ENCODE results near the gene CCDC171.
"Not testable (repeated sequence)": the region's sequence is repeated elsewhere in the genome, so short reads cannot be mapped to it uniquely, and the experiment has no call there.

The CCDC171 gene

GRCh38 chr9:15570769-15571168 is 17.9 kb downstream of the CCDC171 start:
- peak; percentile 88 for DNase-seq

GRCh38 chr9:15572200-15572770 is 19.4 kb downstream of the CCDC171 start:
- peak; percentile 88 for DNase-seq

GRCh38 chr9:15576350-15577050 is 23.7 kb downstream of the CCDC171 start:
- peak; percentile 14 for DNase-seq

- no peak for DNase-seq
These were observed 25.9 kb downstream of the CCDC171 start for GRCh38 chr9:15578714-15579113.

GRCh38 chr9:15584379-15584778 is 31.5 kb downstream of the CCDC171 start:
- no peak for DNase-seq

GRCh38 chr9:15592317-15592716 is 39.5 kb downstream of the CCDC171 start:
- no peak for DNase-seq

GRCh38 chr9:15592940-15593339 is 40.1 kb downstream of the CCDC171 start:
- DNase-seq: peak; percentile 87

GRCh38 chr9:15600666-15601330 is 48.0 kb downstream of the CCDC171 start:
- not testable (repeated sequence) for DNase-seq

GRCh38 chr9:15606643-15607472 is 54.0 kb downstream of the CCDC171 start:
- peak; percentile 69 for DNase-seq

- DNase-seq: no peak
These were observed 60.1 kb downstream of the CCDC171 start for GRCh38 chr9:15612962-15613361.

GRCh38 chr9:15617782-15618181 is 64.9 kb downstream of the CCDC171 start:
- no peak for DNase-seq

- no peak for DNase-seq
These were observed 65.9 kb downstream of the CCDC171 start for GRCh38 chr9:15618540-15619331.

GRCh38 chr9:15622318-15622971 is 69.6 kb downstream of the CCDC171 start:
- DNase-seq: no peak

- no peak for DNase-seq
These were observed 82.9 kb downstream of the CCDC171 start for GRCh38 chr9:15635752-15636151.

GRCh38 chr9:15640121-15640520 is 87.3 kb downstream of the CCDC171 start:
- DNase-seq: no peak

- no peak for DNase-seq
These were observed 88.4 kb downstream of the CCDC171 start for GRCh38 chr9:15641291-15641690.

- peak; percentile 48 for DNase-seq
These were observed 89.6 kb downstream of the CCDC171 start for GRCh38 chr9:15642369-15642962.

GRCh38 chr9:15670246-15670645 is 117.4 kb downstream of the CCDC171 start:
- DNase-seq: no peak

GRCh38 chr9:15670894-15671293 is 118.1 kb downstream of the CCDC171 start:
- DNase-seq: no peak

GRCh38 chr9:15693701-15694100 is 140.9 kb downstream of the CCDC171 start:
- DNase-seq: no peak

- DNase-seq: no peak
These were observed 144.1 kb downstream of the CCDC171 start for GRCh38 chr9:15696979-15697378.
